Measurements from ENCODE around the gene DDT. TPM values are rescaled to one million over a fixed set of nuclear protein-coding genes. Genes with fewer than 3 reads are reported as not detected.
"Not testable (repeated sequence)": the region's sequence is repeated elsewhere in the genome, so short reads cannot be mapped to it uniquely, and the experiment has no call there.

DDT gene
- polyA plus RNA-seq, 2 of the 4 experiments (the other 2 are of a cell fraction): 119 to 173 TPM

- FAIRE-seq (no peak), DNase-seq (ENCODE audit: low read depth in 1 of 2, low spot score in 1 of 2) (no peak), ATAC-seq (no peak)
- Histone ChIP-seq H3K4me3 (no peak overlapping the region), H3K4me1 (no peaks in the 10 kb centered on the region), H3K27ac (no peak overlapping the region), H3K9me3 (no peaks in the 10 kb centered on the region), H3K4me2 (no peak overlapping the region)
- WGBS (ENCODE audit: missing lambda C conversion rate): 86% methylated on average over 5 of the region's 9 CpGs
- ChIA-PET CTCF (no interaction called here), POLR2A (no interaction called here)
- TF ChIP-seq HEYL (CRISPR knock-in tag; IDR thresholded peaks at IDR 0.05) (no peak), RCOR1 (IDR thresholded peaks at IDR 0.05; ENCODE audit: low read depth, low read length) (no peak), RFX5 (IDR thresholded peaks at IDR 0.05) (no peak), MYC (IDR thresholded peaks at IDR 0.05; ENCODE audit: borderline replicate concordance, low read length) (no peak)
Observed at GRCh38 chr22:24001314-24001713, 27.1 kb upstream of the DDT start.

GRCh38 chr22:23999779-24000178, 25.5 kb upstream of the DDT start:
- WGBS (ENCODE audit: missing lambda C conversion rate): 90% methylated on average over 7 of the region's 7 CpGs
- H3K4me1 ChIP-seq; DNase-seq (ENCODE audit: low read depth in 1 of 2, low spot score in 1 of 2); FAIRE-seq; ATAC-seq; H3K4me2 ChIP-seq; H3K27ac ChIP-seq; POLR2A ChIA-PET; H3K4me3 ChIP-seq; H3K9me3 ChIP-seq: not testable (repeated sequence)
- CTCF ChIA-PET: interaction anchor here (1.6 kb wide), 1 partner anchor 175 kb away, joined by 4 read pairs; no protein-coding TSS in a partner anchor

DNA sequence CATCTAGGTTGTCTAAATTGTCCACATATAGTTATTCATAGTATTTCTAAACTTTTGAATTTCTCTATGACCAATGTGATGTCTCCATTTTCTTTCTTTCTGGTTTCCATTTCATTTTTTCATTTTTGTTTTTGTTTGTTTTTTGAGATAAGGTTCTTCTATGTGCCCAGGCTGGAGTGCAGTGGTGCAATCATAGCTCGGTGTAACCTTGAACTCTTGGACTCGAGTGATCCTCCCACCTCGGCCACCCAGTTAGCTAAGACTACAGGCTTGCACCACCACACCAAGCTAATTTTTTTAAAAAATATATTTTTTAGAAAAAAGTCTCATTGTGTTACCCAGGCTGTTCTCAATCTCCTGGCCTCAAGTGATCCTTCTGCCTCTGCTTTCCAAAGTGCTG, 22.9 kb upstream of the DDT start:
- no peaks in the 10 kb centered on the region for H3K4me1 ChIP-seq
- H3K4me2 ChIP-seq: no peak overlapping the region
- H3K27ac ChIP-seq: no peak overlapping the region
- no peaks in the 10 kb centered on the region for H3K9me3 ChIP-seq
- WGBS (ENCODE audit: missing lambda C conversion rate): 69% methylated on average over 3 of the region's 3 CpGs
- DNase-seq (ENCODE audit: low read depth in 1 of 2, low spot score in 1 of 2): no peak
- FAIRE-seq: no peak
- ChIA-PET POLR2A (no interaction called here), CTCF (interaction anchor here (1.1 kb wide), 1 partner anchor 193 kb away, joined by 3 read pairs; no protein-coding TSS in a partner anchor)
- TF ChIP-seq CTCF (IDR thresholded peaks at IDR 0.05): no peak
- TF ChIP-seq EHF (CRISPR knock-in tag; IDR thresholded peaks at IDR 0.05): no peak
- no peak for TF ChIP-seq POLR2A (IDR thresholded peaks at IDR 0.05; ENCODE audit: low read length)
- TF ChIP-seq EP300 (IDR thresholded peaks at IDR 0.05): no peak
- no peak for TF ChIP-seq RCOR1 (IDR thresholded peaks at IDR 0.05; ENCODE audit: low read depth, low read length)
- TF ChIP-seq ZFP36 (IDR thresholded peaks at IDR 0.05; ENCODE audit: borderline replicate concordance, partially characterized antibody): no peak
- TF ChIP-seq FOSB (CRISPR knock-in tag; IDR thresholded peaks at IDR 0.05): no peak
- no peak for TF ChIP-seq E2F6 (IDR thresholded peaks at IDR 0.05; ENCODE audit: borderline replicate concordance, low read depth)
- no peak for TF ChIP-seq ZNF302 (CRISPR knock-in tag; IDR thresholded peaks at IDR 0.05)
- TF ChIP-seq HES2 (IDR thresholded peaks at IDR 0.05): no peak
- no peak for TF ChIP-seq HDAC2 (IDR thresholded peaks at IDR 0.05)
- no peak for TF ChIP-seq FOXS1 (CRISPR knock-in tag; IDR thresholded peaks at IDR 0.05)
- TF ChIP-seq NR3C1 (IDR thresholded peaks at IDR 0.05): no peak
- no peak for TF ChIP-seq JUN (IDR thresholded peaks at IDR 0.05)
- TF ChIP-seq ATOH8 (CRISPR knock-in tag; IDR thresholded peaks at IDR 0.05; ENCODE audit: low read depth): no peak
- TF ChIP-seq PBX3 (IDR thresholded peaks at IDR 0.05): no peak
- ATAC-seq: no peak
- no peak overlapping the region for H3K4me3 ChIP-seq

DNA sequence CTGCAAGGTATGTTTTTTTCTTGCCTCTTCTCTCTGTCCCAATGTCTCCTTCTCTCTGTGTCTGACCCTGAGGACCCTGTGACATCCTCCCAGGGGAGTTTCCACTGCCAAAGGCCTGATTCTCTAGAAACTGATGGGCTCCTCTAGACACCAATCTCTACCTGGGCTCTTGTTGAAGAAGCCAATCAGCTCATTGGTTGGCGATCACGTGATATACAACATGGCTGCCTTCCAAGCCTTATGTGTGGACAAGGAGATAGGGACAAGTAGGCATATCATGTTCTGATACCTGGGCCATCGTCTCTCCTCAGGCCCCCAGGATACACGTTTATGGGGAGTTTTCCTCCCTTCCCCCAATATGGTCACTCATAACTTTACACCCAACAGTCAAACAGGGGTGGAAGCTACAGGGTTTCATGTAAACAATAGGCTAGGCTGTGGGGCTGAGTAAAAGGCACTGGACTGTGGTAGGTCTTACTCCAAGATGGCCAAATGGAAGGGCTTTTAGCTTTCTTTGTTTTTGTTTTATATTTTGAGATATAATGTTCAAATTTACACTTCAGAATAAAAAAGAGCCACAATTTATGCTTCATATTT, 19.4 kb upstream of the DDT start:
- H3K4me1 ChIP-seq, ATAC-seq, H3K4me3 ChIP-seq, H3K9me3 ChIP-seq, CTCF ChIA-PET, H3K4me2 ChIP-seq, H3K27ac ChIP-seq, FAIRE-seq, POLR2A ChIA-PET: not testable (repeated sequence)
- 14% methylated on average over 2 of the region's 4 CpGs for WGBS (ENCODE audit: missing lambda C conversion rate)
- peak in 1 of 2 experiments; percentile 43 for DNase-seq (ENCODE audit: low read depth in 1 of 2, low spot score in 1 of 2)

GRCh38 chr22:23993080-23993479, 18.8 kb upstream of the DDT start:
- 87% methylated on average over 2 of the region's 2 CpGs for WGBS (ENCODE audit: missing lambda C conversion rate)

DNA sequence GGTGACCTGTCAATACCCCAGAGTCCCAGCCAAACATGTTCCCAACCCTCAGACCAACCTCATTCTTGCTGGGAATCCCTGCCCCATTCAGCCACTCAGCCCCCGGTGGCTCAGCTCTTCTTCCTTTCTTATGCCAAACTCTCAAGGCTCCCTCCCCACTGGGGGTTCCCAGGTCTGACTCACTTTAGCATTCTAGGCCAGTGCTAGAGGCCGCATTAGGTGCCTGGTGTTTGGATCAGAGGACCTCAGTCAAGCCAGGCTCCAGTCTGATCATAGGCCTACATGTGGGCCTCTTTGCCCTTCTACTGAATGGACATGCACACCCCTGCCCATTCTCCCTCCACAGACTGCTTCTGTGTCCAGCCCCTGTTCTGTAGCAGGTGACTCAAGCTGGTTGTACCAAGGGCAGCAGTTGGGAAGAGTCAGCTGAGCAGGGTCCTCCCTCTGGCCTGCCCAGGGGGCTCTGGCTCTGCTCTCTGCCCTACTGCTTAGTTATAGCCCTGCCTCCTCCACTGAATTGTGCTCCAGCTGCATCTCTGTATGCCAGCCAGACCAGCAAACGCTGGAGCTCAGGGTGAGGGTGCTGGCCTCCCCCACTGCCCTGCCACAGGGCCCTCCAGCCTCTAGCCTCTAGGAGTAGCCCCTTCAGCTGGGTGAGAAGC, 15.5 kb upstream of the DDT start:
- H3K4me3 ChIP-seq; ATAC-seq; H3K9me3 ChIP-seq; H3K4me2 ChIP-seq; DNase-seq (ENCODE audit: low read depth in 1 of 2, low spot score in 1 of 2); H3K27ac ChIP-seq; CTCF ChIA-PET; FAIRE-seq; H3K4me1 ChIP-seq; POLR2A ChIA-PET: not testable (repeated sequence)
- 40% methylated on average over 1 of the region's 3 CpGs for WGBS (ENCODE audit: missing lambda C conversion rate)

More at GRCh38 chr22:23993080-23993479, 18.8 kb upstream of the DDT start:
- H3K4me1 ChIP-seq; H3K27ac ChIP-seq; H3K9me3 ChIP-seq; DNase-seq (ENCODE audit: low read depth in 1 of 2, low spot score in 1 of 2); H3K4me2 ChIP-seq; H3K4me3 ChIP-seq; POLR2A ChIA-PET; ATAC-seq; FAIRE-seq; CTCF ChIA-PET: not testable (repeated sequence)

Data from A549 (cell line).